RKO (cell line): ENCODE results near the gene MGRN1.
"Not testable (repeated sequence)": the region's sequence is repeated elsewhere in the genome, so short reads cannot be mapped to it uniquely, and the experiment has no call there.

Experiments used
- DNase-seq: peaks from one replicate; pipeline ENCODE4 v3.0.0-alpha.2; 2016; ENCODE audit warnings: low spot score

MGRN1 gene

DNA sequence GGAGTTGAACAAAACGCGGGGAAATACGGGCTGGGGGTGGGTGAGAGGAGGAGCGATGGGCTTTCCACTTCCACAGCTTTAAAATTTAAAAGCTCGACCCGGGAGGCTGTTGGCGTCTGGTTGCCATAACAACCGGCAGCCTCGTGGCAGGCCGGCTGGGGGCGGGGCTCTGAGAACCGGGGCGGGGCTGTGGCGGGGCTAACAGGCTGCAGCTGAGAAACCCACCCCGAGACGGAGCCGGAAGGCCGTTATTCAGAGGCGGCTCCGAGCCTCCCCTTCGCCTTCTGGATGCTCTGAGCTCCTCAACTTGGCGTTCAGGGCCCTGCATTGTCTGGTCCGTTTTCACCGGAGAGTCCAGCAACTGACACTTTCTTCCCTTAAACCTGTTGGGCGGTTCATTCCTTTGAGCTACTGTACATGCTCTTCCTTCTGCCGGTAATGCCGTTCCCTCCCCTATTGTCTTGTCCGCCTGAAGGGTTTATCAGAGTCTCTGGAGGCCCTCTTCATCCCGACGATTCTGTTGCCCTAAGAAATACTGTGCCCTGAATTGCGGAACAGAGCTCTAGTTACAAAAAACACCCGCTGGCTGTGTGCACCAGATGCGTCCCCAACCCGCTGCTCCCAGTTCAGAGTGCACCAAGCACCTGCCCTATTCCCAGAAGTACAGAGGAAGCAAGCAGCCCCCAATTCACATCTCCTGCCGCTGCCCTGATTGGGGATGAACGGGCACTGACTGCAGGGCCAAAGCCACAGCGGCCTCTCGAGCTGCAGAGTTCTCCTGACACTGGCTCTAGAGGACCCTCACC lies 110.3 kb downstream of the MGRN1 start:
- peak; percentile 80 for DNase-seq

- DNase-seq, result no peak
Measured at GRCh38 chr16:4736546-4736945, 111.9 kb downstream of the MGRN1 start.

DNA sequence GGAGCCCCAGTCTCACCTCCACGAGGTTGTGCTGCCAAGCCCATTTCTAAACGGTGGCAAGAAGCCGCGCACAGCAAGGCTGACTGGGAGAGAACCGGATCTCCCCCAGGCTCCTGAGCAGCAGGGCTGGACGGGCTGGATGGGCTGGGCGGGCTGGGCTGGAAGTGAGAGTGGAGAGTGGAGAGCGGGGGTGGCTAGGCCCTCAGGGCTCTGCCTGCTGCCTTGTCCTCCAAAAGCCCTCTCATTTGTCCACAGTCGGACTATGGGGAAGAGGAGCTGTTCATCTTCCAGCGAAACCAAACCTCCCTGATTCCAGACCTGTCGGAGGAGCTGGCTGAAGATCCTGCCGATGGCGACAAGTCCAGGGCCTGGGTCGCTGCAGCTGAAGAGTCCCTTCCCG lies 112.9 kb downstream of the MGRN1 start:
- no peak for DNase-seq

DNA sequence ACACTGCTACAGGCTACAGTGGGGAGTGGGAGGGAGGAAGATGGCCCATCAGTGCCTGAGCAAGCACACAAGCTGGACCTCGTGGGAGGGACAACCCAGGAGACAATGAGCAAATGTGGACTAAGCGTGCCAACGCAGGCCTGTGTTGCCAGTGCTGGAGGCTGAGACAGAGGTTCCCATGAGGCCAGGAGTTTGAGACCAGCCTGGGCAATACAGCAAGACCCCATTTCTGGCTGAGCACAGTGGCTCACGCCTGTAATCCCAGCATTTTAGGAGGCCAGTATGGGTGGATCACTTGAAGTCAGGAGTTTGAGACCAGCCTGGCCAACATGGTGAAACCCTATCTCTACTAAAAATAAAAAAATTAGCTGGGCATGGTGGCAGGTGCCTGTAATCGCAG lies 113.7 kb downstream of the MGRN1 start:
- not testable (repeated sequence) for DNase-seq
